Activated CD4-positive, alpha-beta memory T cell treated with anti-CD3 and anti-CD28 coated beads, Interleukin-2, amount 10 ng/mL, durations not matched to agents 7 days and 5 days (primary cell): ENCODE results near the gene TRIM71. TPM values are rescaled to one million over a fixed set of nuclear protein-coding genes. Genes with fewer than 3 reads are reported as not detected.

ENCODE experiments used
- total RNA-seq, 2 experiments: library from RNA; stranded (reverse); gene quantifications; one replicate each; pipeline ENCODE4 v1.2.3, GENCODE V29; 2021

TRIM71 gene
- total RNA-seq, 2 experiments from 2014 or later: not detected

Other genes starting within 250 kb of the TRIM71 start
- gene DYNC1LI1, start 247.1 kb upstream of the TRIM71 start, total RNA-seq: 10 to 100 TPM; 29.7 to 31.7 TPM
- 10 to 100 TPM; 44.2 to 45.8 TPM for gene CNOT10, start 132.8 kb upstream of the TRIM71 start, total RNA-seq
- gene CCR4, start 133.6 kb downstream of the TRIM71 start, total RNA-seq: 100 to 1,000 TPM; 117 to 118 TPM